Neural cell (in vitro differentiated cells): ENCODE measurements around the gene C1orf146.

Experiments
- EP300 ChIP-seq: fragments of 450-650 bp; conservative IDR thresholded peaks from 2 replicates; pipeline ENCODE4 v1.6.1; 2014; ENCODE audit warnings: antibody characterized with exemption, mild to moderate bottlenecking, moderate library complexity; ENCODE audit not compliant: poor library complexity, severe bottlenecking
- EZH2 ChIP-seq: fragments of 200-600, 300-800 bp; shearing (Covaris generic), sonication (generic); IDR thresholded peaks from 2 replicates; pipeline ENCODE4 v1.6.1; 2014; ENCODE audit warnings: antibody characterized with exemption, low read length, borderline replicate concordance, mild to moderate bottlenecking; ENCODE audit not compliant: insufficient read depth, poor library complexity, severe bottlenecking
- TF ChIP-seq, protein P1 (sequence below): IDR thresholded peaks from 2 replicates; pipeline ENCODE4 v1.6.1; 2012; ENCODE audit warnings: borderline replicate concordance

DNA sequence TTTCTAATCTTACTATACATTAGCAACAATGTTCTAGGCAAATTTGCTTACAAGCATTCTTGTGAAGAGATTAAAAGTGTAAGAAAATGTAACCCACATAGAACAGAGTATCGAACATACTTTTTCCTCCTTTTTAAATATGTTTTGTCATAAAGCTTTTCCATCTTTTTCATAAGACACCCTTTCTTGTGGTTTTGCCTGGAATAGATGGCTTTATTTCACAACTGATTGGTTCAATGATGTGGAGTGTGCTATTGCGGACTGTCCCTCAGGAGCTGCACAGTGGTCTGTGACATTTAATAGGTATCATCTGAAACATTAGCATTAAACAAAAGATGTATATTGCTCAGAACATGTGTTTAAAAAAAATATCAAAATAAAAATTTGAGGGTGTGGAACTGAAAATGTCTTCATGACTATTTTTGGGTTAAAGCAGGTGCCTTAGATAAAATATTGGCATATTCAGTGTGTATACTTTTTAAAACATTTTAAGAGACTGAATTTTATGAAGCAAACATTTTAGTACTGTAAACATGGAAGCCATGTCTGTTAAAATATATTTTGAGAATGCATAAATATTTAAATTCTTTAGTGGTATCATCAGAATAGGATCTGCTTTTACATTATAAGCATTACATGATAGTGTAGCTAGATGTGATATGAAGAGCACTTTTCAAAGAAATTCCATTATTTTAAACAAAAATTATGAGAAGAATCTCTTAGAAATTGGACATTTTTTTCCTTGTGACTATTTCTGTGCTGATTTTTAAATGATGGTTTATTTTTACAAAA, 48.3 kb upstream of the C1orf146 start:
- TF ChIP-seq, protein P1, sequence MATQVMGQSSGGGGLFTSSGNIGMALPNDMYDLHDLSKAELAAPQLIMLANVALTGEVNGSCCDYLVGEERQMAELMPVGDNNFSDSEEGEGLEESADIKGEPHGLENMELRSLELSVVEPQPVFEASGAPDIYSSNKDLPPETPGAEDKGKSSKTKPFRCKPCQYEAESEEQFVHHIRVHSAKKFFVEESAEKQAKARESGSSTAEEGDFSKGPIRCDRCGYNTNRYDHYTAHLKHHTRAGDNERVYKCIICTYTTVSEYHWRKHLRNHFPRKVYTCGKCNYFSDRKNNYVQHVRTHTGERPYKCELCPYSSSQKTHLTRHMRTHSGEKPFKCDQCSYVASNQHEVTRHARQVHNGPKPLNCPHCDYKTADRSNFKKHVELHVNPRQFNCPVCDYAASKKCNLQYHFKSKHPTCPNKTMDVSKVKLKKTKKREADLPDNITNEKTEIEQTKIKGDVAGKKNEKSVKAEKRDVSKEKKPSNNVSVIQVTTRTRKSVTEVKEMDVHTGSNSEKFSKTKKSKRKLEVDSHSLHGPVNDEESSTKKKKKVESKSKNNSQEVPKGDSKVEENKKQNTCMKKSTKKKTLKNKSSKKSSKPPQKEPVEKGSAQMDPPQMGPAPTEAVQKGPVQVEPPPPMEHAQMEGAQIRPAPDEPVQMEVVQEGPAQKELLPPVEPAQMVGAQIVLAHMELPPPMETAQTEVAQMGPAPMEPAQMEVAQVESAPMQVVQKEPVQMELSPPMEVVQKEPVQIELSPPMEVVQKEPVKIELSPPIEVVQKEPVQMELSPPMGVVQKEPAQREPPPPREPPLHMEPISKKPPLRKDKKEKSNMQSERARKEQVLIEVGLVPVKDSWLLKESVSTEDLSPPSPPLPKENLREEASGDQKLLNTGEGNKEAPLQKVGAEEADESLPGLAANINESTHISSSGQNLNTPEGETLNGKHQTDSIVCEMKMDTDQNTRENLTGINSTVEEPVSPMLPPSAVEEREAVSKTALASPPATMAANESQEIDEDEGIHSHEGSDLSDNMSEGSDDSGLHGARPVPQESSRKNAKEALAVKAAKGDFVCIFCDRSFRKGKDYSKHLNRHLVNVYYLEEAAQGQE, result peak; percentile 2
- TF ChIP-seq EP300 (no peak), EZH2 (no peak)
